A549 (cell line): ENCODE results near the gene BCOR. TPM values are rescaled to one million over a fixed set of nuclear protein-coding genes. Genes with fewer than 3 reads are reported as not detected.

Experiments
- ATAC-seq, 2 experiments: fragments of 200-7000 bp in 1 of 2; fragments of >200 bp in 1 of 2; cut with Nextera tagmentation in 1 of 2; cut with Tn5 transposase in 1 of 2; 3 replicates each; pipeline versions ENCODE4 v1.8.0 to v1.9.1; 2018 to 2020; ENCODE audit warnings: mild to moderate bottlenecking in 1 of 2, moderate library complexity in 1 of 2
- CTCF ChIA-PET: fragments of 300-600 bp; sonication (Branson Sonifier 250); formaldehyde crosslinking; extraction: SDS; loops from one replicate; lab custom pipeline; 2021; ENCODE audit warnings: antibody characterized with exemption, inconsistent platforms; lab: Yijun Ruan, JAX
- POLR2A ChIA-PET: fragments of 350-600 bp; formaldehyde crosslinking; extraction: SDS; loops from one replicate; lab custom pipeline; 2021; ENCODE audit warnings: antibody characterized with exemption, inconsistent platforms; lab: Yijun Ruan, JAX
- DNase-seq, 2 experiments: peaks; one replicate each; pipeline versions ENCODE4 v3.0.0 to v3.0.0-alpha.2; 2011 to 2016; ENCODE audit warnings: low read depth in 1 of 2, low spot score in 1 of 2
- FAIRE-seq: peaks from 2 replicates; lab custom pipeline; 2011; peaks lifted over from hg19 to GRCh38; lab: Jason Lieb, UNC
- H3K27ac ChIP-seq, 2 experiments: fragments of >200 bp; sonication (Bioruptor Twin); formaldehyde crosslinking; 3 replicates each; pipeline ENCODE4 v1.5.1; 2016 to 2017
- H3K4me1 ChIP-seq: fragments of >200 bp; sonication (Bioruptor Twin); formaldehyde crosslinking; 3 replicates; pipeline ENCODE4 v1.6.1; 2016
- H3K4me2 ChIP-seq: fragments of >200 bp; sonication (Bioruptor Twin); formaldehyde crosslinking; 3 replicates; pipeline ENCODE4 v1.6.1; 2016
- H3K4me3 ChIP-seq: fragments of >200 bp; sonication (Bioruptor Twin); formaldehyde crosslinking; 3 replicates; pipeline ENCODE4 v1.5.1; 2016
- H3K9me3 ChIP-seq: fragments of >200 bp; sonication (Bioruptor Twin); formaldehyde crosslinking; 3 replicates; pipeline ENCODE4 v1.6.1; 2016
- CBX2 ChIP-seq: fragments of 200-600 bp; sonication (generic); IDR thresholded peaks from 2 replicates; pipeline ENCODE4 v1.6.1; 2016; ENCODE audit warnings: low read depth, mild to moderate bottlenecking, borderline replicate concordance
- CHD4 ChIP-seq: fragments of 200-600 bp; sonication (generic); IDR thresholded peaks from 2 replicates; pipeline ENCODE4 v1.6.1; 2016; ENCODE audit warnings: antibody characterized with exemption, mild to moderate bottlenecking, borderline replicate concordance
- FOSB ChIP-seq: fragments of 250-450 bp; sonication (Bioruptor Pico); IDR thresholded peaks from 2 replicates; pipeline ENCODE4 v1.5.0; 2020; ENCODE audit warnings: mild to moderate bottlenecking, moderate library complexity
- HDAC2 ChIP-seq: fragments of 200-600 bp; sonication (generic); IDR thresholded peaks from 2 replicates; pipeline ENCODE4 v1.6.1; 2016
- HOXB13 ChIP-seq: fragments of 250-450 bp; sonication (Bioruptor Pico); IDR thresholded peaks from 2 replicates; pipeline ENCODE4 v1.5.0; 2020; ENCODE audit warnings: low read depth, mild to moderate bottlenecking, moderate library complexity
- JUN ChIP-seq, 2 experiments: fragments of >200 bp; sonication (Bioruptor Twin); formaldehyde crosslinking; IDR thresholded peaks; 2 replicates in 1 of 2; 3 replicates in 1 of 2; pipeline ENCODE4 v1.6.1; 2016 to 2017
- JUNB ChIP-seq: fragments of >200 bp; sonication (Bioruptor Twin); formaldehyde crosslinking; IDR thresholded peaks from 2 replicates; pipeline ENCODE4 v1.6.1; 2016
- MAZ ChIP-seq: fragments of 150-350 bp; IDR thresholded peaks from 2 replicates; pipeline ENCODE4 v1.6.1; 2014; ENCODE audit warnings: antibody characterized with exemption, low read depth, low read length, borderline replicate concordance
- NFE2L2 ChIP-seq: fragments of 150-350 bp; conservative IDR thresholded peaks from 2 replicates; pipeline ENCODE4 v1.6.1; 2014; ENCODE audit warnings: low read length
- NR3C1 ChIP-seq: fragments of >200 bp; sonication (Bioruptor Twin); formaldehyde crosslinking; IDR thresholded peaks from 3 replicates; pipeline ENCODE4 v1.6.1; 2017
- RCOR1 ChIP-seq: fragments of 150-350 bp; IDR thresholded peaks from 2 replicates; pipeline ENCODE4 v1.6.1; 2014; ENCODE audit warnings: antibody characterized with exemption, low read length, low read depth
- RFX5 ChIP-seq: fragments of 450-650 bp; IDR thresholded peaks from 2 replicates; pipeline ENCODE4 v1.7.1; 2014; ENCODE audit warnings: antibody characterized with exemption, mild to moderate bottlenecking, moderate library complexity
- TFCP2L1 ChIP-seq: fragments of 250-450 bp; sonication (Bioruptor Pico); IDR thresholded peaks from 2 replicates; pipeline ENCODE4 v1.5.0; 2021; ENCODE audit warnings: mild to moderate bottlenecking
- ZFP36 ChIP-seq: fragments of 450-650 bp; IDR thresholded peaks from 2 replicates; pipeline ENCODE4 v1.6.1; 2014; ENCODE audit warnings: borderline replicate concordance; ENCODE audit not compliant: partially characterized antibody
- WGBS: methylation state at CpG from one replicate; pipeline ENCODE4 v1.1.6; 2017; ENCODE audit errors: missing lambda C conversion rate; 5-methylcytosine and 5-hydroxymethylcytosine counted together
- polyA plus RNA-seq, 4 experiments: library from polyadenylated mRNA; depleted of rRNA in 3 of 4; stranded (reverse); fragments of >200 nt; fragmentation: RNase III in 1 of 4; extraction: RNeasy Plus Mini Kit Qiagen cat#74134 plus additional on column Dnase treatment in 1 of 4; gene quantifications; 2 replicates in 3 of 4; 3 replicates in 1 of 4; pipeline ENCODE4 v1.2.3, GENCODE V29; 2011 to 2017
- TF ChIP-seq, protein P1 (sequence below): fragments of 200-600 bp; sonication (generic); IDR thresholded peaks from 2 replicates; pipeline ENCODE4 v1.6.1; 2016; ENCODE audit warnings: antibody characterized with exemption, mild to moderate bottlenecking, moderate library complexity

The BCOR gene
- polyA plus RNA-seq, 2 of the 4 experiments (the other 2 are of a cell fraction): 12.2 to 12.6 TPM

DNA sequence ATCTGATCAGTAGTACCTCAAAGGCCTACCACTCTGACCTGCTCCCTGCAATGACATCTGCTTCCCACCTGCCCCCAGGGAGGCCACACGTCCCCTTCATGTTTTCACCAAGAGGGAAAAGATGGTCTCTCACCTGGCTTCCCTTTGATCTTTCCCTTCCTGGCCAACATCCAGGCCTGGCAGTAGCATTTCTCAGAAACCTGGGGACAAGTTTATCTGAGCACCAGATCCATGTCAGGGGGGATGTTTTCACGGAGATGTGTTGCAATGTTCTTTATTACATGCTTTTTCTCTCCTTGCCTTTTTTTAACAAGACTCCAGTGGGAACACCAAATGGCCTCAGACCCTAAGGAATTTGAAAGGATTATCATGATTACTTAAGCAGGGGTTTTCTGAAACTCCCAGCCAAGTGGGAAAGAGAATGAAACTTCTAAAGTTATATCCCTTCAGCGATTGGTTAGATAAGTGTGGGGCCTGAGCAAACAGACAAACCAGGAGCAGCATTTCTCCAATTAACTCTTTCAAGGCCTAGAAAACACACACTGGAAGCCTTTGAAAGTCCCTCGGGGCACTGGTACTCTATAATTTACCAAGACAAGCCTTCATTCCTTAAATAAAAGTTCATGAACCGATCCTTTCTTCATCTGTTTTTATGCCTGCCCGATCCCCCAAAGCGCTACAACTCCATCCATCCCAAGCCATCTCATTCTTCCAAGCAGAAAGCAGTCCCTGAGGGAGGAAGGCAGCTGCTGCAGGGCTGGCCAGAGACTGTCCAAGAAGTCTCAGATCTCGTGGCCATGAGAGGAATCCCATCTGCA lies 94.1 kb downstream of the BCOR start:
- ChIA-PET CTCF (no interaction called here), POLR2A (no interaction called here)
- WGBS: 69% methylated on average over 8 of the region's 8 CpGs
- TF ChIP-seq JUN (IDR thresholded peaks at IDR 0.05) (no peak), NFE2L2 (no peak), NR3C1 (no peak), RFX5 (no peak), MAZ (no peak), JUNB (no peak), HOXB13 (no peak), HDAC2 (no peak), FOSB (CRISPR knock-in tag) (no peak)
- H3K4me2 ChIP-seq: no peak overlapping the region
- FAIRE-seq (no peak), ATAC-seq (no peak), DNase-seq (no peak)
- H3K27ac ChIP-seq: no peak overlapping the region; a peak in 1 of 6 replicates
- 0 out of 3 replicates have a peak, but pooled peaks cover 3% of the 10 kb centered on the region for H3K4me1 ChIP-seq
- H3K9me3 ChIP-seq: no peaks in the 10 kb centered on the region
- H3K4me3 ChIP-seq: no peak overlapping the region

DNA sequence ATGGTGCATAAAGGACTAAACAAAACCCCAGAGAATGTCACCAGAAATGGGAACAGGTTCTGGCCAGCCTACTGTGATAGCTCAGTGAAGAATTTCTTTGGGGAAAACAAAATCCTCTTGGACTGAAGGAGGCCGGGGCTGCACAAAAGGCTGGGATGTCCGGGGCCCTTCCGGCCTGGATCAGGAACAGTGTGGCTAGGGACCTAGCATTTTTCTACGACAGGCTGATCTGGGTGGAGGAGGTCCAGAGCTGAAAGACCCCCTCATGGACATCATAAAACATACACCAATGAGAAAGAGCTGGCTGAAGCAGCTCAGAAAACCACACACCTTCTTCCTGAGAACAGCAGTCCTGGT lies 94.7 kb downstream of the BCOR start:
- CTCF ChIA-PET: no interaction called here
- no peak overlapping the region for H3K4me2 ChIP-seq
- FAIRE-seq (no peak), DNase-seq (no peak), ATAC-seq (no peak)
- WGBS: 92% methylated on average over 4 of the region's 4 CpGs
- no peaks in the 10 kb centered on the region for H3K9me3 ChIP-seq
- POLR2A ChIA-PET: no interaction called here
- 0 out of 3 replicates have a peak, but pooled peaks cover 3% of the 10 kb centered on the region for H3K4me1 ChIP-seq
- H3K27ac ChIP-seq: no peak overlapping the region
- no peak overlapping the region for H3K4me3 ChIP-seq
- TF ChIP-seq, protein P1, sequence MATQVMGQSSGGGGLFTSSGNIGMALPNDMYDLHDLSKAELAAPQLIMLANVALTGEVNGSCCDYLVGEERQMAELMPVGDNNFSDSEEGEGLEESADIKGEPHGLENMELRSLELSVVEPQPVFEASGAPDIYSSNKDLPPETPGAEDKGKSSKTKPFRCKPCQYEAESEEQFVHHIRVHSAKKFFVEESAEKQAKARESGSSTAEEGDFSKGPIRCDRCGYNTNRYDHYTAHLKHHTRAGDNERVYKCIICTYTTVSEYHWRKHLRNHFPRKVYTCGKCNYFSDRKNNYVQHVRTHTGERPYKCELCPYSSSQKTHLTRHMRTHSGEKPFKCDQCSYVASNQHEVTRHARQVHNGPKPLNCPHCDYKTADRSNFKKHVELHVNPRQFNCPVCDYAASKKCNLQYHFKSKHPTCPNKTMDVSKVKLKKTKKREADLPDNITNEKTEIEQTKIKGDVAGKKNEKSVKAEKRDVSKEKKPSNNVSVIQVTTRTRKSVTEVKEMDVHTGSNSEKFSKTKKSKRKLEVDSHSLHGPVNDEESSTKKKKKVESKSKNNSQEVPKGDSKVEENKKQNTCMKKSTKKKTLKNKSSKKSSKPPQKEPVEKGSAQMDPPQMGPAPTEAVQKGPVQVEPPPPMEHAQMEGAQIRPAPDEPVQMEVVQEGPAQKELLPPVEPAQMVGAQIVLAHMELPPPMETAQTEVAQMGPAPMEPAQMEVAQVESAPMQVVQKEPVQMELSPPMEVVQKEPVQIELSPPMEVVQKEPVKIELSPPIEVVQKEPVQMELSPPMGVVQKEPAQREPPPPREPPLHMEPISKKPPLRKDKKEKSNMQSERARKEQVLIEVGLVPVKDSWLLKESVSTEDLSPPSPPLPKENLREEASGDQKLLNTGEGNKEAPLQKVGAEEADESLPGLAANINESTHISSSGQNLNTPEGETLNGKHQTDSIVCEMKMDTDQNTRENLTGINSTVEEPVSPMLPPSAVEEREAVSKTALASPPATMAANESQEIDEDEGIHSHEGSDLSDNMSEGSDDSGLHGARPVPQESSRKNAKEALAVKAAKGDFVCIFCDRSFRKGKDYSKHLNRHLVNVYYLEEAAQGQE: no peak
- TF ChIP-seq TFCP2L1 (CRISPR knock-in tag) (no peak), CHD4 (no peak), ZFP36 (no peak), RCOR1 (no peak), CBX2 (no peak), RFX5 (no peak)
